Posterior cingulate gyrus (tissue), 11 donors: ENCODE results near the gene IGF2.

Experiments used
- DNase-seq, 10 donors: peaks; one replicate each; pipeline versions ENCODE4 v3.0.0 to v3.0.0-alpha.2; 2020 to 2021; ENCODE audit warnings: mixed read lengths in 3 of 10
- intact Hi-C: fragments of 100-400 bp; cut with DNase I; formaldehyde crosslinking; loops from one replicate; pipeline ENCODE4 v1.15.1; 2023

Gene IGF2

GRCh38 chr11:2138431-2139122 is 612 bp downstream of the IGF2 start:
- DNase-seq, result peak in 1 of 10 donors; percentile 51
- intact Hi-C loops, result no loop called here

DNA sequence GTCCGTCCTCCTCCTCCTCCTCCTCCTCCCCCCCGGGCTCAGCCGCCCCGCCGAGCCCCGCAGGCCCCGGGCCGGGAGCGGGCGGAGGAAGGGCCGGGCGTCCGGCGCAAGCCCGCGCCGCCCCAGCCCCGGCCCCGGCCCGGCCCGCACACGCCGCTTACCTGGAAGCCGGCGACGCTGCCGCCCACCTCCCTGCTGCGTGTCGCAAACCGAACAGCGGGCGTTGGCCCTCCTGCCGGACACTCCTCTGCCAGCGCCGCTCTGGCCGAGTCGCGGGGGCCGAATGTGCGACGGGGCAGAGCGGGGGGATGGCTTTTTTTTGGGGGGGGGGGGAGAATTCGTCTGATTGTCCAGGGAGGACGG is 1.1 kb downstream of the IGF2 start:
- intact Hi-C loops, result no loop called here

DNA sequence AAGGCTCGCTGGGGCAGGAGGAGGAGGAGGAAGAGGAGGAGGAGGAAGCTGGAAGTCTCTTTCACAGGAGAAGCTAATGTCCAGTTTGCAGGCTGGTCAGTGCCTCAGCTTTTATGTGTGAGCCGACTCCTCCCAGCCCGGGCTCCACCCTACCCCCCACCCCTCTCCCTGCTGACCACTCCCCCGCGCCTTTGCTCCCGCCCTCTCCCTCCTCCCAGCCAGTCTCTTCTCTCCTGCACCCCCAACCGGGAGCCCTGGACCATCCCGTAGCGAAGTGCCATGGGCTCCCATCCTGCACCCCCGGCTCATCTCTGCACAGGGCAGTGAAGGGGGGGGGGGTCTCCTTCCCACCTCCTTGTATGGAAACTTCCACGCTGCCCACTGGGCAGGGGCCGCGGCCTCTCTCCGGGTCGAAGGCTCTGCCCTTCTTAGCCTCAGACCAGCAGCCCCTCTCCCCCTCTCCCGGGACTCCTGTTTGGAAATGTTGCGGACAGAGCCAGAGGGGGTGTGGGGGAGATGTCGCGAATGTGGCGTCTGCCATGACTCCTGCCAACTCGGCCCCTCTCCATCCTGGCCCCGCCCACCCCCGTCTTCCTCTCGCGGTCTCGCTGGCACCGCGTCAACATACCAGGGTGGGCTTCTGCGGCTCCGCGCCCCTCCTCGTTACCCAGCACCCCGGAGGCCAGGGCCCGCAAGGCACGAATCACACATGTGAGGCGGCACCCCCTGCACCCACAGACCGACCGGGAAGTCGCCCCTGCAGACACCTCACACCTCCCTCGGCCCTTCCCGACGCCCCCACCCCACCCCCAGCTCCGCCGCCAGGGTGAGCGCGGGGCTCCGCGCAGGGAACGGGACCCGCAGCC is 1.8 kb downstream of the IGF2 start:
- intact Hi-C loops, result no loop called here
- peak in 3 of 10 donors; percentile 54 to 70 (median 66) for DNase-seq

More for the DNA sequence above, 1.1 kb downstream of the IGF2 start:
- peak in 2 of 10 donors; percentile 54 to 73 for DNase-seq

DNA sequence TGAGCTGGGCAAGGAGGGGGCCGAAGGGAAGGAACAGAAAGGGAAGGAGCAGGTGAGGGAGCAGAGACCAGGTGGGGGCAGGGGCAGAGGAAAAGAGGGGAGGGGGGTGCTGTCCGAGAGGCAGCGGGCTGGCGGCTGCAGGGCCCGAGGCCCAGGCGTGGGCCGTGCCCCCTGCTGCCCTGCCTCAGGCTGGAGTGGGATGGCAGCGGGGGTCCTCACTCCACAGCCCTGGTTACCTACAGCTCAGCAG is 2.3 kb downstream of the IGF2 start:
- intact Hi-C loops, result no loop called here
- DNase-seq, result no peak

GRCh38 chr11:2136209-2136951 is 2.8 kb downstream of the IGF2 start:
- intact Hi-C loops, result no loop called here
- peak in 3 of 10 donors; percentile 62 to 81 (median 69) for DNase-seq

GRCh38 chr11:2135648-2136201 is 3.5 kb downstream of the IGF2 start:
- intact Hi-C loops, result no loop called here
- peak in 3 of 10 donors; percentile 52 to 66 (median 59) for DNase-seq

DNA sequence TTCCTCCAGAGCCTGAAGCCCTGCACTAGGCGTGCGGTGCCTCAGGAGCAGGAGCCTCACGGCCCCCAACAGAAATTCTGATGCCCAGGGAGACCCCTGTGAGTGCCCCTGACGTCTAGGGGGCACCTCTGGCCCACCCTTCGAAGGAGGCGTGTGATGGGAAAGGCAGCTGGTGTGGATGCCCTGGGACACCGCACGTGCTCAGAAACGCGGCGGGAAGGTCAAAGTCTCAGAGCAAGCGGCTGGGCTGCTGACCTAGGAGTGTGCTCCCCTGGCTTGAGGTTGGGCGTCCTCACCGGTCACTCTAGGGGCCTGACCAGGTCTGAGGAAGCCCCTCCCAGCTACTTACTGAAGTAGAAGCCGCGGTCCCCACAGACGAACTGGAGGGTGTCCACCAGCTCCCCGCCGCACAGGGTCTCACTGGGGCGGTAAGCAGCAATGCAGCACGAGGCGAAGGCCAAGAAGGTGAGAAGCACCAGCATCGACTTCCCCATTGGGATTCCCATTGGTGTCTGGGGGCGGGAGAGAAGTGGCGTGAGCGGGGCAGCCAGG is 4.1 kb downstream of the IGF2 start:
- peak in 3 of 10 donors; percentile 41 to 73 (median 64) for DNase-seq
- intact Hi-C loops, result no loop called here

- DNase-seq, result peak in 3 of 10 donors; percentile 41 to 57 (median 54)
- intact Hi-C loops, result no loop called here
Observed at GRCh38 chr11:2134022-2135010, 4.9 kb downstream of the IGF2 start.

DNA sequence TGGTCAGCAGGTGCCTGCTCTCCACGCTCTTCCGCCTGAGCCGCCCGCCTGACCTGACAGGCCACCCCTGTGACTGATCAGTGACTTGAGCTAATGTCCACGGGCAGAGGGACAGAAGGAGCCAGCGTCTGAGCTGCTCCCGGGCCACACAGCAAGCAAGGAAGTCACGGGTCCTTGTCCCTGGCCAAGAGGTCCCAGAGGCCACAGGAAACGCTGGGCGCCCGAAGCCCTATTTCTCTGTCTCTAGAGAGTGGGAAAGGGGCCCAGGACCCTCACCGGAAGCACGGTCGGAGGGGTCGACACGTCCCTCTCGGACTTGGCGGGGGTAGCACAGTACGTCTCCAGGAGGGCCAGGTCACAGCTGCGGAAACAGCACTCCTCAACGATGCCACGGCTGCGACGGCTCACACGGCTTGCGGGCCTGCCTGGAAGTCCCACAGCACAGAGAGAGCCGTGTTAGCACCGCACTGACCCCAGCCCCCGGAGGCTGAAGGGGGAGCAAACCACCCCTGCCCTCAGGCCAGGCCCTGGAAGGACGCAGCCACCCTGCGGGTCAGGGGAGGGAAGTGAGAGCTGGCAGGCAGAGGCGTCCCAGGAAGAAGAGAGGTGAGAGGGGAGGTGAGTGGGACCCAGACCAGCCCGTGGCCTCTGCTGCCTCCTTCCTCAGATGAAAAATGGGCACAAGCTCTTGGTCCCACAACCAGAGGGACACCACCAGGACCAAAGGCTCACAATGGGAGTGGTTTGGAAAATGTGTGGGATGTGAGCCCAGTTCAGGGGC is 5.8 kb downstream of the IGF2 start:
- peak in 3 of 10 donors; percentile 50 to 82 (median 53) for DNase-seq
- intact Hi-C loops, result no loop called here

DNA sequence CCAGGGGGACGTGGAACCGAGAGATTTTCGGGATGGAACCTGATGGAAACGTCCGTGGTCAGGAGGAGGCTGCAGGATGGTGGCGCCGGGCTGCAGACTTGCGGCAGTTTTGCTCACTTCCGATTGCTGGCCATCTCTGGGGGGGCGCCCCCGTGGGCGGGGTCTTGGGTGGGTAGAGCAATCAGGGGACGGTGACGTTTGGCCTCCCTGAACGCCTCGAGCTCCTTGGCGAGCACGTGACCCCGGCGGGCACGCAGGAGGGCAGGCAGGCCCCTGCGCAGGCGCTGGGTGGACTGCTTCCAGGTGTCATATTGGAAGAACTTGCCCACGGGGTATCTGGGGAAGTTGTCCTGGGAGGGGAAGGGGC is 6.3 kb downstream of the IGF2 start:
- intact Hi-C loops, result no loop called here
- DNase-seq, result peak in 3 of 10 donors; percentile 47 to 81 (median 69)

DNA sequence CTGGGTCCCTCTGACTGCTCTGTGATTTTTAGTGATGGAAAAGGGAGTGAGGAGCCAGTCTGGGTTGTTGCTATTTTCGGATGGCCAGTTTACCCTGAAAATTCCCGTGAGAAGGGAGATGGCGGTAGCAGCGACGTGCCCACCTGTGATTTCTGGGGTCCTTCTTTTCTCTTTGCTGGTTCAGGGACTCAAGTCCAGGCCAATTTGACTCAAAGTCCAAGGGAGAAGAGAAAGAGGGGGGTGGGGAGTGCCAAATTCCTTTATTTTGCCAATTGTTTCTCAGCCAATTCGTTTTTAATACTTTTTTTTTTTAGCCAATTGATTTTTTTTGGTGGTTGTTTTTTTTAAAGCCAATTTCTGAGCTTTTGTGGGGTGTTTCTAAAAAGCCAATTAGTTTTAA is 6.9 kb downstream of the IGF2 start:
- no peak for DNase-seq

DNA sequence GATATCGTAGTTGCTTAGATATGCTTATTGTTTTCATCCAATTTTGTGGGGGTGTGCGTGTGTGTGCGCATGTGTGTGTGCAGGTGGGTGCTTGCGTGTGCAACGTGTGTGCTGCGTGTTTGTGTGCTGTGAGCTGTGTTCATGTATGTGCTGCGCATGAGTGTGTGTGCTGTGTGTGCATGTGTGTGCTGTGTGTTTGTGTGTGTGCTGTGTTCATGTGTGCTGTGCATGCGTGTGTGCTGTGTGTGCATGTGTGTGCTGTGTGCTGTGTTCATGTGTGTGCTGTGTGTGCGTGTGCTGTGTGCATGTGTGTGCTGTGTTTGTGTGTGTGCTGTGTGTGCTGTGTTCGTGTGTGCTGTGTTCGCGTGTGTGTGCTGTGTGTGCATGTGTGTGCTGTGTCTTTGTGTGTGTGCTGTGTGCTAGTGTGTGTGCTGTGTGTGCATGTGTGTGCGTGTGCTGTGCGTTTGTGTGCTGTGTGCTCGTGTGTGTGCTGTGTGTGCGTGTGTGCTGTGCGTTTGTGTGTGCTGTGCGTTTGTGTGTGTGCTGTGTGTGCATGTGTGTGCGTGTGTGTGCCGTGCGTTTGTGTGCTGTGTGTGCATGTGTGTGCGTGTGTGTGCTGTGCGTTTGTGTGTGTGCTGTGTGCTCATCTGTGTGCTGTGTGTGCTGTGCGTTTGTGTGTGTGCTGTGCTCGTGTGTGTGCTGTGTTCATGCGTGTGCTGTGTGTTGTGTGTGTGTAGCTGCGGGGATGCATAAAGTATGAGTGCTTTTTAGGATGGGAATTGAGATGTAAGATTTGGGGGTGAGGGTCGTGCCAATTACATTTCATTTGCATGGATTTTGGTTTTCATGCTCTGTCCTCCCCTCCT is 7.6 kb downstream of the IGF2 start:
- DNase-seq, result peak in 1 of 10 donors; percentile 12
- intact Hi-C loops, result no loop called here

More for the DNA sequence above, 6.9 kb downstream of the IGF2 start:
- intact Hi-C loops, result no loop called here

GRCh38 chr11:2130881-2131352 is 8.3 kb downstream of the IGF2 start:
- intact Hi-C loops, result no loop called here
- peak in 3 of 10 donors; percentile 46 to 77 (median 63) for DNase-seq

DNA sequence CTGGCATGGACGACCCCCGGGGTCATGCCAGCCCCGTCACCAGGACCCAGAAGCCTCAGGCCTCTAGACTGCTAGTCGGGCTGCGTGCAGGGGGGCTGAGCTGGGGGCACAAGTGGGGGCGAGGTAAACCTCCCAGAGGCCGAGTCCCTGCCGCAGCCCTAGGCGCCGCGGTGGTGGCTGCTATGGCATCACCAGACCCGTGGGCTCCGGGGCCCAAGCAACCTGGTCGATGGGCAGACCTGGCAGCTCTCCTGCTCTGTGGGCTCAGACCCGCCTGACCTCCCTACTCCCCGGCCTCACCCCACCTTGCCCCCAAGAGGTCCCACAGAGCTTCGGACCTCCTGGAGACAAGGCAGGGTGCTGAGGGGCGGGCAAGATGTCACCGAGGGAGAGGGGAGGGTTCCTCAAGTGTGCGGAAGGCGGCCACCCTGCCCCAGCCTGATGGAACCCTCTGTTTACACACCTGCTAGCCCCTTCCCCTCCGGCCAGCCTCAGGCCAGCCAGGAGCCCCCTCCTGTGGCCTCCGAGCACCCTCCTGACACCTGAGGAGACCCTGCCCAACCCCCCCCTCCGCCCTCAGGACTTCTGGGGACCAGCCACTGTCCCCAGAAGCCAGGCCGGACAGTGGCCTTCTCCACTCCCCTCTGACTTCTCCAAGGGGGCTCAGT is 9.4 kb downstream of the IGF2 start:
- DNase-seq, result peak in 3 of 10 donors; percentile 26 to 80 (median 62)
- intact Hi-C loops, result no loop called here

DNA sequence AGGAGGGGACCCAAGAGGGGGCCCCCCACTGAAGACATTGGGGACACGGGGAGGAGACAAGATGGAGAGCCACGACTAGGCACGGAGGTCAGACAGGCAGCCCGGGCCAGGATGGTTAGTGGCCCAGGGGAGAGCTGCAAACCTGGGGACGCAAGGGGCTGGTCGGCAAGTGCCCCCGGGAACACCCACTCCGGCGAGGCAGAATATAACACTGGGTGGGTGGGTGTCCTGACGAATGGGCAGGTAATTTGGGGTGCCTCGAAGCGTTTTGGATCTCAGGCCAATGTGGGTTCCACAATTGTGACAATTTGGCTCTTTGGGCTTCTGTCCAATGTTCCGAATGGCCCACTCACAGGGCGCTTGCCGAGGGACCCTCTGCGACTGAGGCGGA is 9.9 kb downstream of the IGF2 start:
- intact Hi-C loops, result no loop called here
- peak in 3 of 10 donors; percentile 52 to 62 (median 62) for DNase-seq

DNA sequence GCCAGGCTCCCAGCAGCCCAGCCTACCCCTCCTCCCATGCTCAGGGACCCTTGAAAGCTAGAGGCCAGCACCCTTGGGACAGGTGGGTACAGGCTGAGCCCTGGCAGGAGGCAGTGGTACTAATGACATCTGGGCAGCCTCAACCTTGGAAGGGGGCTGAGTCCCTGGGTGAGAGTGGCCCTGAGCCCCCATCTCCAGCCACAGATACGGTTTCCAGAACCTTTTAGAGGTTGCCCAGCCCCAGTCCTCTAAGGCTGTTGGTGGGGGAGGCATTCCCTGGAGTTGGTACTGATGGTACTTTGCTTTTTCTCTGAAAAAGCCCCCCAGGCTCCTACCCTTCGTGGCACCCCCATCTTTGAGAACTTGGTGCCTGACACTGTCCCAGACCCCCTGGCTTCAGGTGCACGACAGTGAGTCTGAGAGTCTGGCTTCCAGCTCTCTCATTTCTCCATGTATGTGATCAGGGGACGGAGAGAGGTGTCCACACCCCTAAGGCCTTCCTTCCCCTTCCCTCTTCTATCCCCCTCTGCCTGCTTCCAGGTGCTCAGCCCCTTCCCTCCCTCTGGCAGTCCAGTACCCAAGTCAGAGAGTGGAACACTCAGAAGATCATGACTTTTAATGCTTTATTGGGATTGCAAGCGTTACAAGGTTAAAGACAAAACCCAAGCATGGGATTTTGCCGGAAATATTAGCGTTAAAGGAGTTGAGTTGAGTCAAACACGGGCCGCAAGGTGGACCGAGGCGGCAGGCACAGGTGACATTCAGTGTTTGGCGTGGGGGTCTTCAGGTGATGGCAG is 10.5 kb downstream of the IGF2 start:
- intact Hi-C loops, result no loop called here
- DNase-seq, result peak in 2 of 10 donors; percentile 23 to 48
